ENCODE results near the gene GPRC5D. TPM values are rescaled to one million over a fixed set of nuclear protein-coding genes. Genes with fewer than 3 reads are reported as not detected.
A peak's percentile ranks its signal among the peaks of the same experiment; 100 is the strongest.

Gene GPRC5D
- total RNA-seq, 3 donors from 2014 or later, result not detected

GRCh38 chr12:12999271-12999958 lies 47.4 kb upstream of the GPRC5D start:
- ATAC-seq, result peak; percentile 12
- peak in 1 of 3 donors; percentile 38 for DNase-seq
- Histone ChIP-seq H3K36me3 (ENCODE audit: low read depth) (no peaks in the 10 kb centered on the region), H3K4me1 (ENCODE audit: low read depth) (peaks cover 16% of the 10 kb centered on the region), H3K4me3 (peak overlapping the region; percentile 35), H3K9me3 (no peaks in the 10 kb centered on the region)
- intact Hi-C loops (cut with DNase I, micrococcal nuclease), result no loop called here
- TF ChIP-seq, protein P1, sequence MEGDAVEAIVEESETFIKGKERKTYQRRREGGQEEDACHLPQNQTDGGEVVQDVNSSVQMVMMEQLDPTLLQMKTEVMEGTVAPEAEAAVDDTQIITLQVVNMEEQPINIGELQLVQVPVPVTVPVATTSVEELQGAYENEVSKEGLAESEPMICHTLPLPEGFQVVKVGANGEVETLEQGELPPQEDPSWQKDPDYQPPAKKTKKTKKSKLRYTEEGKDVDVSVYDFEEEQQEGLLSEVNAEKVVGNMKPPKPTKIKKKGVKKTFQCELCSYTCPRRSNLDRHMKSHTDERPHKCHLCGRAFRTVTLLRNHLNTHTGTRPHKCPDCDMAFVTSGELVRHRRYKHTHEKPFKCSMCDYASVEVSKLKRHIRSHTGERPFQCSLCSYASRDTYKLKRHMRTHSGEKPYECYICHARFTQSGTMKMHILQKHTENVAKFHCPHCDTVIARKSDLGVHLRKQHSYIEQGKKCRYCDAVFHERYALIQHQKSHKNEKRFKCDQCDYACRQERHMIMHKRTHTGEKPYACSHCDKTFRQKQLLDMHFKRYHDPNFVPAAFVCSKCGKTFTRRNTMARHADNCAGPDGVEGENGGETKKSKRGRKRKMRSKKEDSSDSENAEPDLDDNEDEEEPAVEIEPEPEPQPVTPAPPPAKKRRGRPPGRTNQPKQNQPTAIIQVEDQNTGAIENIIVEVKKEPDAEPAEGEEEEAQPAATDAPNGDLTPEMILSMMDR (IDR thresholded peaks at IDR 0.05), result no peak

DNA sequence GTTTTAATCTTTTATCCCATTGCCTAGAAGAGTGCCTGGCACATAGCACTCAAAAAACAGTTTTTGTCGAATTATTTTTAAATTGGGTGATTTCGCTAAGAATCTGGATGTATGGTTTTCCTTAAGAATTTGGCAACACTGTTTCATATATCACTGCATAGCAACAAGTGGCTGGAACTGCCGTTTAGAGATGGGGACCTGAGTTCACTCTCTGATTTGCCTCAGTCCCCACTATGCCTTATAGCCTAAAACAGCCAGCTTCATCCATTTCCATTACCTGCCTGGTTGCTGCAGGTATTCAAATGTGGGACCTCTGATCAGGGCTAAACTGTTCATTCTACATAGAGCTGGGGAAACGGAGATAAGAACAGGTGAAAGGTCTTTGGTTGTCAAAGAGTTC lies 46.3 kb upstream of the GPRC5D start:
- Histone ChIP-seq H3K4me3 (no peak overlapping the region), H3K4me1 (ENCODE audit: low read depth) (peaks cover 16% of the 10 kb centered on the region), H3K9me3 (no peaks in the 10 kb centered on the region), H3K36me3 (ENCODE audit: low read depth) (no peaks in the 10 kb centered on the region)
- intact Hi-C loops (cut with DNase I, micrococcal nuclease), result no loop called here
- TF ChIP-seq, protein P1 (IDR thresholded peaks at IDR 0.05), result no peak
- DNase-seq (no peak), ATAC-seq (no peak)

GRCh38 chr12:12997734-12998133 lies 45.8 kb upstream of the GPRC5D start:
- intact Hi-C loops (cut with DNase I, micrococcal nuclease), result no loop called here
- no peak overlapping the region for H3K4me3 ChIP-seq
- TF ChIP-seq, protein P1 (IDR thresholded peaks at IDR 0.05), result no peak
- ATAC-seq (no peak), DNase-seq (no peak)
- H3K9me3 ChIP-seq, result no peaks in the 10 kb centered on the region
- no peaks in the 10 kb centered on the region for H3K36me3 ChIP-seq (ENCODE audit: low read depth)
- H3K4me1 ChIP-seq (ENCODE audit: low read depth), result peaks cover 16% of the 10 kb centered on the region

- no peak for ATAC-seq
- Histone ChIP-seq H3K4me3 (no peak overlapping the region), H3K36me3 (ENCODE audit: low read depth) (no peaks in the 10 kb centered on the region), H3K4me1 (ENCODE audit: low read depth) (peaks cover 16% of the 10 kb centered on the region), H3K9me3 (no peaks in the 10 kb centered on the region)
- DNase-seq, result no peak
- intact Hi-C loops (cut with DNase I, micrococcal nuclease), result no loop called here
- TF ChIP-seq, protein P1 (IDR thresholded peaks at IDR 0.05), result no peak
Observed at GRCh38 chr12:12997156-12997555, 45.2 kb upstream of the GPRC5D start.

DNA sequence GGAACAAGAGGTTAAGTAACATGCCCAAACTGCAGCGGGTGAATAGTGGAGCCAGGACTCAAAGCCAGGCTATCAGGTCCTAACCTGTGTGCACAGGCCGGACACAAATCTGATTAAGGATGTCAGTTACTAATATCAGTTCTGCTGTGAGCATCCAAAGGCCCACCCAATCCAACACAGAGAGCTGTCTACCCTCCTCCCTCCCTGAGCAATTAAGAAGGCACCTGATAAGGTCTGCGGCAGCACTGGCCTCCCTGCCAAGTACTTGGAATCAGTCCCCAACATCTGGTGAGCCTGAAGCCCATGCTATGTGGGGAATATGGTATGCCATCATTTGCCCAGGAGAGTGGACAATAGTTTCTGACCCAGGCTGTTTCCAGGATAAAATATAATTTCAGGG lies 44.2 kb upstream of the GPRC5D start:
- TF ChIP-seq, protein P1 (IDR thresholded peaks at IDR 0.05), result no peak
- no peaks in the 10 kb centered on the region for H3K36me3 ChIP-seq (ENCODE audit: low read depth)
- ATAC-seq (no peak), DNase-seq (no peak)
- intact Hi-C loops (cut with DNase I, micrococcal nuclease), result no loop called here
- H3K4me3 ChIP-seq, result no peak overlapping the region
- no peaks in the 10 kb centered on the region for H3K9me3 ChIP-seq
- H3K4me1 ChIP-seq (ENCODE audit: low read depth), result peaks cover 11% of the 10 kb centered on the region
